ENCODE results near the gene RMND5A.

Gene RMND5A

GRCh38 chr2:86807133-86807467, 87.0 kb downstream of the RMND5A start:
- Mint-ChIP-seq H3K4me1 (ENCODE audit: low read depth) (peaks cover 29% of the 10 kb centered on the region), H3K4me3 (peak overlapping the region; percentile 83), H3K9me3 (no peaks in the 10 kb centered on the region), H3K27me3 (peaks cover 62% of the 10 kb centered on the region), H3K36me3 (ENCODE audit: low read depth) (no peaks in the 10 kb centered on the region), H3K27ac (peak overlapping the region; percentile 11)
- intact Hi-C loops (cut with micrococcal nuclease): loop anchor here (5.0 kb wide), 1 partner anchor 40 kb away; no protein-coding TSS in a partner anchor

- H3K4me3 Mint-ChIP-seq: peak overlapping the region; percentile 83
- H3K9me3 Mint-ChIP-seq: no peaks in the 10 kb centered on the region
- H3K4me1 Mint-ChIP-seq (ENCODE audit: low read depth): peaks cover 29% of the 10 kb centered on the region
- intact Hi-C loops (cut with micrococcal nuclease): loop anchor here (5.0 kb wide), 1 partner anchor 40 kb away; no protein-coding TSS in a partner anchor
- peaks cover 63% of the 10 kb centered on the region for H3K27me3 Mint-ChIP-seq
- peak overlapping the region; percentile 11 for H3K27ac Mint-ChIP-seq
- no peaks in the 10 kb centered on the region for H3K36me3 Mint-ChIP-seq (ENCODE audit: low read depth)
Measured at GRCh38 chr2:86807468-86808275, 87.6 kb downstream of the RMND5A start.

GRCh38 chr2:86808315-86809161, 88.4 kb downstream of the RMND5A start:
- peak overlapping the region; percentile 83 for H3K4me3 Mint-ChIP-seq
- no peaks in the 10 kb centered on the region for H3K9me3 Mint-ChIP-seq
- no peaks in the 10 kb centered on the region for H3K36me3 Mint-ChIP-seq (ENCODE audit: low read depth)
- H3K27ac Mint-ChIP-seq: no peak overlapping the region
- H3K27me3 Mint-ChIP-seq: peaks cover 65% of the 10 kb centered on the region
- H3K4me1 Mint-ChIP-seq (ENCODE audit: low read depth): peaks cover 29% of the 10 kb centered on the region
- intact Hi-C loops (cut with micrococcal nuclease): loop anchor here (5.0 kb wide), 1 partner anchor 41 kb away; no protein-coding TSS in a partner anchor

GRCh38 chr2:86809481-86810121, 89.5 kb downstream of the RMND5A start:
- Mint-ChIP-seq H3K9me3 (no peaks in the 10 kb centered on the region), H3K4me1 (ENCODE audit: low read depth) (peaks cover 29% of the 10 kb centered on the region), H3K27ac (no peak overlapping the region), H3K36me3 (ENCODE audit: low read depth) (no peaks in the 10 kb centered on the region), H3K27me3 (peaks cover 62% of the 10 kb centered on the region), H3K4me3 (peak overlapping the region; percentile 43)
- intact Hi-C loops (cut with micrococcal nuclease): loop anchor here (5.0 kb wide), 1 partner anchor 42 kb away; no protein-coding TSS in a partner anchor

- no peaks in the 10 kb centered on the region for H3K9me3 Mint-ChIP-seq
- no peaks in the 10 kb centered on the region for H3K36me3 Mint-ChIP-seq (ENCODE audit: low read depth)
- H3K4me1 Mint-ChIP-seq (ENCODE audit: low read depth): no peaks in the 10 kb centered on the region
- peaks cover 13% of the 10 kb centered on the region for H3K27me3 Mint-ChIP-seq
- H3K4me3 Mint-ChIP-seq: no peak overlapping the region
- intact Hi-C loops (cut with micrococcal nuclease): no loop called here
- no peak overlapping the region for H3K27ac Mint-ChIP-seq
Measured at GRCh38 chr2:86815611-86816010, 95.5 kb downstream of the RMND5A start.

GRCh38 chr2:86818114-86818801, 98.2 kb downstream of the RMND5A start:
- intact Hi-C loops (cut with micrococcal nuclease): no loop called here
- H3K4me3 Mint-ChIP-seq: no peak overlapping the region
- H3K9me3 Mint-ChIP-seq: peaks cover 9% of the 10 kb centered on the region
- H3K27ac Mint-ChIP-seq: no peak overlapping the region
- no peaks in the 10 kb centered on the region for H3K27me3 Mint-ChIP-seq
- no peaks in the 10 kb centered on the region for H3K4me1 Mint-ChIP-seq (ENCODE audit: low read depth)
- H3K36me3 Mint-ChIP-seq (ENCODE audit: low read depth): no peaks in the 10 kb centered on the region

GRCh38 chr2:86818957-86819356, 98.9 kb downstream of the RMND5A start:
- intact Hi-C loops (cut with micrococcal nuclease): no loop called here
- H3K4me1 Mint-ChIP-seq (ENCODE audit: low read depth): no peaks in the 10 kb centered on the region
- no peak overlapping the region for H3K27ac Mint-ChIP-seq
- no peak overlapping the region for H3K4me3 Mint-ChIP-seq
- H3K27me3 Mint-ChIP-seq: no peaks in the 10 kb centered on the region
- peaks cover 9% of the 10 kb centered on the region for H3K9me3 Mint-ChIP-seq
- H3K36me3 Mint-ChIP-seq (ENCODE audit: low read depth): no peaks in the 10 kb centered on the region

- no peaks in the 10 kb centered on the region for H3K4me1 Mint-ChIP-seq (ENCODE audit: low read depth)
- H3K9me3 Mint-ChIP-seq: peaks cover 9% of the 10 kb centered on the region
- H3K27ac Mint-ChIP-seq: no peak overlapping the region
- H3K27me3 Mint-ChIP-seq: peaks cover 8% of the 10 kb centered on the region
- no peaks in the 10 kb centered on the region for H3K36me3 Mint-ChIP-seq (ENCODE audit: low read depth)
- H3K4me3 Mint-ChIP-seq: no peak overlapping the region
- intact Hi-C loops (cut with micrococcal nuclease): no loop called here
Measured at GRCh38 chr2:86821306-86821705, 101.2 kb downstream of the RMND5A start.

- H3K4me3 Mint-ChIP-seq: no peak overlapping the region
- no peaks in the 10 kb centered on the region for H3K4me1 Mint-ChIP-seq (ENCODE audit: low read depth)
- H3K36me3 Mint-ChIP-seq (ENCODE audit: low read depth): no peaks in the 10 kb centered on the region
- intact Hi-C loops (cut with micrococcal nuclease): no loop called here
- no peak overlapping the region for H3K27ac Mint-ChIP-seq
- H3K9me3 Mint-ChIP-seq: peaks cover 9% of the 10 kb centered on the region
- peaks cover 8% of the 10 kb centered on the region for H3K27me3 Mint-ChIP-seq
Measured at GRCh38 chr2:86821842-86822241, 101.8 kb downstream of the RMND5A start.

GRCh38 chr2:86822668-86823345, 102.7 kb downstream of the RMND5A start:
- H3K36me3 Mint-ChIP-seq (ENCODE audit: low read depth): no peaks in the 10 kb centered on the region
- H3K9me3 Mint-ChIP-seq: peaks cover 9% of the 10 kb centered on the region
- H3K4me1 Mint-ChIP-seq (ENCODE audit: low read depth): no peaks in the 10 kb centered on the region
- intact Hi-C loops (cut with micrococcal nuclease): no loop called here
- no peak overlapping the region for H3K4me3 Mint-ChIP-seq
- H3K27me3 Mint-ChIP-seq: peaks cover 8% of the 10 kb centered on the region
- H3K27ac Mint-ChIP-seq: no peak overlapping the region

GRCh38 chr2:86825036-86825692, 105.1 kb downstream of the RMND5A start:
- H3K4me3 Mint-ChIP-seq: no peak overlapping the region
- H3K27ac Mint-ChIP-seq: no peak overlapping the region
- H3K36me3 Mint-ChIP-seq (ENCODE audit: low read depth): no peaks in the 10 kb centered on the region
- peaks cover 8% of the 10 kb centered on the region for H3K27me3 Mint-ChIP-seq
- intact Hi-C loops (cut with micrococcal nuclease): no loop called here
- H3K4me1 Mint-ChIP-seq (ENCODE audit: low read depth): no peaks in the 10 kb centered on the region
- peaks cover 9% of the 10 kb centered on the region for H3K9me3 Mint-ChIP-seq

- Mint-ChIP-seq H3K9me3 (peaks cover 9% of the 10 kb centered on the region), H3K27ac (no peak overlapping the region), H3K27me3 (peaks cover 8% of the 10 kb centered on the region), H3K4me3 (no peak overlapping the region), H3K4me1 (ENCODE audit: low read depth) (no peaks in the 10 kb centered on the region), H3K36me3 (ENCODE audit: low read depth) (no peaks in the 10 kb centered on the region)
- intact Hi-C loops (cut with micrococcal nuclease): no loop called here
Measured at GRCh38 chr2:86825693-86826381, 105.7 kb downstream of the RMND5A start.

Data from dendritic cell treated with granulocyte-macrophage colony-stimulating factor and Interleukin-4, amounts not matched to agents 40 ng/mL and 50 ng/mL, for 4 days (primary cell).